DOHH2 (cell line): Measurements from ENCODE around the gene MCFD2.
"Not testable (repeated sequence)": the region's sequence is repeated elsewhere in the genome, so short reads cannot be mapped to it uniquely, and the experiment has no call there.

Source experiments
- H3F3A ChIP-seq: fragments of 200-600 bp; sonication (generic), shearing (Covaris generic); 2 replicates; pipeline ENCODE4 v1.6.0; 2016; ENCODE audit warnings: antibody characterized with exemption, mild to moderate bottlenecking; ENCODE audit not compliant: control insufficient read depth, insufficient read depth
- H3K27ac ChIP-seq: fragments of 200-600 bp; sonication (generic); 2 replicates; pipeline ENCODE4 v1.5.1; 2014; ENCODE audit warnings: low read depth, mild to moderate bottlenecking, low read length, moderate library complexity
- H3K27me3 ChIP-seq: fragments of 200-600 bp; sonication (generic); 2 replicates; pipeline ENCODE4 v1.6.1; 2014; ENCODE audit warnings: mild to moderate bottlenecking, low read length, mixed read lengths; ENCODE audit not compliant: control insufficient read depth
- H3K36me3 ChIP-seq: fragments of 200-600 bp; sonication (generic); 2 replicates; pipeline ENCODE4 v1.6.1; 2014; ENCODE audit warnings: mild to moderate bottlenecking, low read length, moderate library complexity, mixed read lengths; ENCODE audit not compliant: control insufficient read depth
- H3K4me1 ChIP-seq: fragments of 200-600 bp; sonication (generic); 2 replicates; pipeline ENCODE4 v1.6.1; 2014; ENCODE audit warnings: mild to moderate bottlenecking, low read length, mixed read lengths; ENCODE audit not compliant: control insufficient read depth
- H3K4me2 ChIP-seq: fragments of 200-600 bp; sonication (generic); 2 replicates; pipeline ENCODE4 v1.6.0; 2014; ENCODE audit warnings: mild to moderate bottlenecking, low read length, moderate library complexity
- H3K4me3 ChIP-seq: fragments of 200-600 bp; sonication (generic); 2 replicates; pipeline ENCODE4 v1.5.1; 2014; ENCODE audit warnings: mild to moderate bottlenecking, low read length, mixed read lengths
- H3K79me2 ChIP-seq: fragments of 200-600 bp; sonication (generic); 2 replicates; pipeline ENCODE4 v1.6.1; 2014; ENCODE audit warnings: mild to moderate bottlenecking, low read length, mixed read lengths; ENCODE audit not compliant: control insufficient read depth
- H3K9me2 ChIP-seq: fragments of 200-600 bp; sonication (generic); replicated peaks from 2 replicates; pipeline ENCODE4 v1.6.1; 2014; ENCODE audit warnings: mild to moderate bottlenecking, low read length, mixed read lengths; ENCODE audit not compliant: control insufficient read depth
- H3K9me3 ChIP-seq: fragments of 200-600 bp; sonication (generic); 2 replicates; pipeline ENCODE4 v1.6.1; 2014; ENCODE audit warnings: antibody characterized with exemption, low read length, mixed read lengths; ENCODE audit not compliant: control insufficient read depth, insufficient read depth
- H4K20me1 ChIP-seq: fragments of 200-600 bp; sonication (generic); 2 replicates; pipeline ENCODE4 v1.6.0; 2014; ENCODE audit warnings: low read depth, mild to moderate bottlenecking, antibody characterized with exemption, low read length, moderate library complexity; ENCODE audit not compliant: control insufficient read depth, insufficient read depth
- EZH2phosphoT487 ChIP-seq: fragments of 200-600 bp; sonication (generic); IDR thresholded peaks from 2 replicates; pipeline ENCODE4 v1.6.1; 2017; ENCODE audit warnings: borderline replicate concordance, mild to moderate bottlenecking, antibody characterized with exemption, low read length, moderate library complexity, mixed read lengths
- TF ChIP-seq, protein P1 (sequence below): fragments of 200-600 bp; sonication (generic); IDR thresholded peaks from one replicate; pipeline ENCODE4 v1.5.1; 2014; ENCODE audit warnings: antibody characterized with exemption, mild to moderate bottlenecking, low read depth, low read length; ENCODE audit not compliant: poor library complexity, severe bottlenecking

Gene MCFD2

DNA sequence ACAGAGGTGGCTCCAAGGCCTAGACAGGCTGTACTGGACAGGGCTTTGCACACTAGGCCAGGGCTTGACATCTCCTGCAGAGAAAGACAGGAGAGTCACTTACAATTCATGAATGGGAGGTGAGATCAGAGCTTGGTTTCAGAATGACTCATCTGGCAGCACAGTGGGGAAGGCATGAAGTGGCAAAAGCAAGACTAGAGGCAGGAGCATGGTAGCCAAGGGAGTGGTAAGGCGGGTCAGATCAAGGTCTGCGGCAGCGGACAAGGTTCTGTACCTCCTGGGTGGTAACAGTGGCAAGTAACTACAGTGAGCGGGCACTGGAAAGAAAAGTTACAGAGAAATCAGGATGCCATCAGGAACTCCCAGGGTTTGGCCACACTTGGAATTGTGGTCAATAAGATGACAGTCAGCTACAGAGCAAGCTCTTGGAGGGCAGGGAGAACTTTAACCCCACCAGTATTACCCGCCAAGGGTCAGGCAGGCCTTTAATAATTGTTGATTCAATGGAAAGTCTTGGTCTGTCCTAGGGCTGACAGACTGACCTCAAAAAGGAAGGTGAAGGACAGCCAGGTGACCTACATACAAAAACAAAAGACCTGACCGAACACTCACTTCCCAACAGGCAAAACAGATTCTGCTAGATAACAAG, 5.7 kb downstream of the MCFD2 start:
- peaks cover 18% of the 10 kb centered on the region; the same call in 1 of the 2 replicates for H4K20me1 ChIP-seq
- no peaks in the 10 kb centered on the region for H3K9me2 ChIP-seq
- H3K4me1 ChIP-seq, result peaks cover 17% of the 10 kb centered on the region
- TF ChIP-seq EZH2phosphoT487, result no peak
- TF ChIP-seq, protein P1, sequence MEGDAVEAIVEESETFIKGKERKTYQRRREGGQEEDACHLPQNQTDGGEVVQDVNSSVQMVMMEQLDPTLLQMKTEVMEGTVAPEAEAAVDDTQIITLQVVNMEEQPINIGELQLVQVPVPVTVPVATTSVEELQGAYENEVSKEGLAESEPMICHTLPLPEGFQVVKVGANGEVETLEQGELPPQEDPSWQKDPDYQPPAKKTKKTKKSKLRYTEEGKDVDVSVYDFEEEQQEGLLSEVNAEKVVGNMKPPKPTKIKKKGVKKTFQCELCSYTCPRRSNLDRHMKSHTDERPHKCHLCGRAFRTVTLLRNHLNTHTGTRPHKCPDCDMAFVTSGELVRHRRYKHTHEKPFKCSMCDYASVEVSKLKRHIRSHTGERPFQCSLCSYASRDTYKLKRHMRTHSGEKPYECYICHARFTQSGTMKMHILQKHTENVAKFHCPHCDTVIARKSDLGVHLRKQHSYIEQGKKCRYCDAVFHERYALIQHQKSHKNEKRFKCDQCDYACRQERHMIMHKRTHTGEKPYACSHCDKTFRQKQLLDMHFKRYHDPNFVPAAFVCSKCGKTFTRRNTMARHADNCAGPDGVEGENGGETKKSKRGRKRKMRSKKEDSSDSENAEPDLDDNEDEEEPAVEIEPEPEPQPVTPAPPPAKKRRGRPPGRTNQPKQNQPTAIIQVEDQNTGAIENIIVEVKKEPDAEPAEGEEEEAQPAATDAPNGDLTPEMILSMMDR, result no peak
- H3K4me3 ChIP-seq, result no peak overlapping the region
- H3K27me3 ChIP-seq, result no peaks in the 10 kb centered on the region
- H3K4me2 ChIP-seq, result no peak overlapping the region
- H3K27ac ChIP-seq, result no peak overlapping the region
- no peaks in the 10 kb centered on the region for H3F3A ChIP-seq
- H3K9me3 ChIP-seq, result no peaks in the 10 kb centered on the region
- H3K79me2 ChIP-seq, result peaks cover 59% of the 10 kb centered on the region
- peaks cover 77% of the 10 kb centered on the region for H3K36me3 ChIP-seq

DNA sequence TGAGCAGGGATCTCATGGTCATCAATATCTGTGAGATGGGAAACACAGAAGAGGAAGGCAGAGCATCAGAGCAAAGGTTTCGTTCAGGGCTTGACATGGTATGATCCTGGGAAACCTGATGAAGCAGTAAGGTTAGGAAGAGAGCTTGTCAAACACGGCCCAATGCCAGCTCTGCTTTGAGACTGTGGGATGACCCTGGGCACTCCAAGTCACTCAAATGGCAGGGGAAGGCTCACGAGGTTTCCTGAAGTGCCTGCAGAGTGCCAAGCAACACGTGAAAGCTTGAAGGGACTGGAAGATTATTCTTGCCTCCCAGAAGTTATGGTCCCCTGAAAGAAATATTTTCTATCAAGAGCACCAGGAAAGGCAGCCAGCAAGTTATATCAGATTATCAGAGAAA, 6.5 kb downstream of the MCFD2 start:
- Histone ChIP-seq H3K27ac (no peak overlapping the region), H3K36me3 (peaks cover 74% of the 10 kb centered on the region), H3K9me3 (no peaks in the 10 kb centered on the region), H4K20me1 (peaks cover 11% of the 10 kb centered on the region; the same call in 1 of the 2 replicates), H3K4me3 (no peak overlapping the region), H3K27me3 (no peaks in the 10 kb centered on the region), H3F3A (no peaks in the 10 kb centered on the region), H3K79me2 (peaks cover 52% of the 10 kb centered on the region), H3K9me2 (no peaks in the 10 kb centered on the region), H3K4me2 (no peak overlapping the region), H3K4me1 (peaks cover 10% of the 10 kb centered on the region)
- TF ChIP-seq, protein P1, result no peak
- no peak for TF ChIP-seq EZH2phosphoT487

DNA sequence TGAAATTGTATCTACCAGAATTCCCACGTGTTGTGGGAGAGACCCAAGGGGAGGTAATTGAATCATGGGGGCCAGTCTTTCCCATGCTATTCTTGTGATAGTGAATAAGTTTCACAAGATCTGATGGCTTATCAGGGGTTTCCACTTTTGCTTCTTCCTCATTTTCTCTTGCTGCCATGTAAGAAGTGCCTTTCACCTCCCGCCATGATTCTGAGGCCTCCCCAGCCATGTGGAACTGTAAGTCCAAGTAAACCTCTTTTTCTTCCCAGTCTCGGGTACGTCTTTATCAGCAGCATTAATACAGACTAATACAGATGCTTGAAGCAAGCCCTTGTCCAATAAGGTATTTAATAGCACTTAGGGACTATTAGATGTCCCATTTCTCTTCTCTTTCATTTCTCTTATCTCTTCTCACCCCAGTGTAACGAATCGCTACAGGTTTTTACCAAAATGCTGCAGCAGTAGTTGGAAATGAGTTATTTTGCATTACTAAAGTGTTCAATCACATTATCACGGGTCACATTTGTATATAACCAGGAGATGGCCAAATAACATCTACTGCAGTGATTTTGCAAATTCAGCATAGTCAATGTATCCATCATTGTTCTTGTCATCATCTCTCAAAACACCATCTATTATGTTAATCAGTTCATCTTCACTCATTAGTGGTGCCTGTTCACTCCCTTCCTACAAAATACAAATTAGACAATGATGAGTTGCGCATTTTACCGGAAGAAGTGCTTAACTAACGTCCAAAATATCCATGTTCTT, 10.5 kb downstream of the MCFD2 start:
- not testable (repeated sequence) for H3K4me2 ChIP-seq, H3K9me2 ChIP-seq, H3K4me3 ChIP-seq, H3K4me1 ChIP-seq, H3F3A ChIP-seq, H4K20me1 ChIP-seq, H3K27ac ChIP-seq, H3K9me3 ChIP-seq, H3K27me3 ChIP-seq
- Histone ChIP-seq H3K36me3 (peaks cover 50% of the 10 kb centered on the region), H3K79me2 (peaks cover 15% of the 10 kb centered on the region)

DNA sequence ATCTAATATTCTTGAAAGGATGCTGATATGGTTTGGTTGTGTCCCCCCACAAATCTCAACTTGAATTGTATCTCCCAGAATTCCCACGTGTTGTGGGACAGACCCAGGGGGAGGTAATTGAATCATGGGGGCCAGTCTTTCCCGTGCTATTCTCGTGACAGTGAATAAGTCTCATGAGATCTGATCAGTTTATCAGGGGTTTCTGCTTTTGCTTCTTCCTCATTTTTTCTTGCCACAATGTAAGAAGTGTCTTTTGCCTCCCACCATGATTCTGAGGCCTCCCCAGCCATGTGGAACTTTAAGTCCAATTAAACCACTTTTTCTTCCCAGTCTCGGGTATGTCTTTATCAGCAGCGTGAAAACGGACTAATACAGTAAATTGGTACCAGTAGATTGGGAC, 12.6 kb downstream of the MCFD2 start:
- not testable (repeated sequence) for H4K20me1 ChIP-seq, H3K4me3 ChIP-seq, H3K27ac ChIP-seq, H3K9me3 ChIP-seq, H3F3A ChIP-seq, H3K9me2 ChIP-seq, H3K79me2 ChIP-seq, H3K27me3 ChIP-seq, H3K4me2 ChIP-seq, H3K4me1 ChIP-seq
- H3K36me3 ChIP-seq, result peaks cover 30% of the 10 kb centered on the region
